Transverse colon (tissue), 4 donors: Measurements from ENCODE around the gene NPAS1. TPM values are rescaled to one million over a fixed set of nuclear protein-coding genes. Genes with fewer than 3 reads are reported as not detected.

ENCODE experiments used
- DNase-seq: peaks from one replicate; pipeline ENCODE4 v3.0.0-alpha.2; 2019
- H3K27ac ChIP-seq, 4 donors: fragments of 200-600 bp; sonication (generic); 2 replicates each; pipeline ENCODE4 v1.5.1; 2016 to 2018; ENCODE audit warnings: inconsistent platforms in 4 of 4
- H3K27me3 ChIP-seq: fragments of 200-600 bp; sonication (generic); 2 replicates; pipeline ENCODE4 v1.5.1; 2017; ENCODE audit warnings: inconsistent platforms
- H3K36me3 ChIP-seq, 4 donors: fragments of 200-600 bp; sonication (generic); 2 replicates each; pipeline ENCODE4 v1.5.1; 2017 to 2019; ENCODE audit warnings: inconsistent platforms in 4 of 4
- H3K4me1 ChIP-seq, 4 donors: fragments of 200-600 bp; sonication (generic); 2 replicates each; pipeline ENCODE4 v1.5.1; 2017 to 2020; ENCODE audit warnings: inconsistent platforms in 4 of 4
- H3K4me3 ChIP-seq, 4 donors: fragments of 200-600 bp; sonication (generic); 1 replicate in 1 of 4; 2 replicates in 3 of 4; pipeline versions ENCODE4 v1.5.1 to v1.6.1; 2017 to 2019; ENCODE audit warnings: inconsistent platforms in 4 of 4
- H3K9me3 ChIP-seq, 2 donors: fragments of 200-600 bp; sonication (generic); 2 replicates each; pipeline ENCODE4 v1.5.1; 2017 to 2019; ENCODE audit warnings: inconsistent platforms in 2 of 2
- CTCF ChIP-seq, 5 experiments: fragments of 200-600 bp in 3 of 5; fragments of 450-650 bp in 2 of 5; sonication (generic) in 3 of 5; IDR thresholded peaks; 1 replicate in 2 of 5; 2 replicates in 3 of 5; pipeline ENCODE4 v1.5.1; 2016 to 2017; ENCODE audit warnings: antibody characterized with exemption in 5 of 5, inconsistent platforms in 3 of 5, mild to moderate bottlenecking in 2 of 5, moderate library complexity in 1 of 5
- EP300 ChIP-seq: sonication (generic); formaldehyde crosslinking; IDR thresholded peaks from one replicate; pipeline ENCODE4 v1.6.1; 2017; ENCODE audit warnings: antibody characterized with exemption, low read depth
- POLR2A ChIP-seq: fragments of 450-650 bp; IDR thresholded peaks from one replicate; pipeline ENCODE4 v1.6.1; 2016; ENCODE audit warnings: antibody characterized with exemption, mild to moderate bottlenecking, moderate library complexity
- POLR2AphosphoS5 ChIP-seq, 3 donors: sonication (generic); formaldehyde crosslinking; IDR thresholded peaks; one replicate each; pipeline ENCODE4 v1.6.1; 2016; ENCODE audit warnings: antibody characterized with exemption in 3 of 3
- WGBS, 2 donors: methylation state at CpG; one replicate each; pipeline ENCODE4 v1.1.5; 2018; ENCODE audit warnings: low coverage in 1 of 2; 5-methylcytosine and 5-hydroxymethylcytosine counted together
- in situ Hi-C, 4 donors: fragments of 200-750 bp; cut with MboI; loops; one replicate each; pipeline versions ENCODE4 v1.15.0 to v1.15.1; 2017; ENCODE audit warnings: low sequenced_read_pairs in 3 of 4, low pct_ligation_motif_present in 1 of 4, low pct_unique_long_range_greater_than_20kb in 1 of 4
- intact Hi-C: fragments of 100-400 bp; cut with DNase I; formaldehyde crosslinking; loops from one replicate; pipeline ENCODE4 v1.15.1; 2023; ENCODE audit warnings: low total_unique reads
- total RNA-seq, 4 donors: library from RNA; depleted of rRNA; stranded (reverse); fragments of >200 nt; gene quantifications; one replicate each; pipeline ENCODE4 v1.1.0, GENCODE V29; 2016

Gene NPAS1
- total RNA-seq, 4 donors from 2014 or later = 0.55 to 0.79 TPM; not detected in 2

DNA sequence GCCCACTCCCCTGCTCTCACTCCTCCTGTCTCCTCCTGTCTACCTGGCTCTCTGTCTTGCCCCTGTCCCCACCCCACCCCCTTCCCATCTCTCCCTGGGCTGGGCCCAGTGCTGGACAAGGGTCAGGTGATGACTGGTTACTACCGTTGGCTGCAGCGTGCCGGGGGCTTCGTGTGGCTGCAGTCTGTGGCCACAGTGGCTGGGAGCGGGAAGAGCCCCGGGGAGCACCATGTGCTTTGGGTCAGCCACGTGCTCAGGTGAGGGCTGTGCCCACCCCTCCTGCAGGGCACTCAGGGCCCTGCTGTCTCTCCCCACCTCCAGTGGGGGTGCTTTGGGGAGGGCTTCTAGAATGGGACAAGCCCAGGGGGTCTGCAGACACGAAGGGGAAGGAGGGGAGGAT is 21.2 kb downstream of the NPAS1 start:
- 73% methylated on average over 8 of the region's 8 CpGs; no CpG with 5 or more reads in 1 of the 2 donors for WGBS, 2 donors
- Histone ChIP-seq H3K9me3 (no peaks in the 10 kb centered on the region), H3K27me3 (no peaks in the 10 kb centered on the region), H3K27ac (no peak overlapping the region), H3K4me3 (no peak overlapping the region), H3K36me3 (no peaks in the 10 kb centered on the region), H3K4me1 (peaks cover 6 to 8% (median 8%) of the 10 kb centered on the region in 4 donors)
- intact Hi-C loops (no loop called here), in situ Hi-C loops (no loop called here)
- no peak for DNase-seq
- no peak for TF ChIP-seq EP300
- TF ChIP-seq POLR2A = no peak
- no peak for TF ChIP-seq POLR2AphosphoS5 (IDR thresholded peaks at IDR 0.05)
- TF ChIP-seq CTCF (IDR thresholded peaks at IDR 0.05) = no peak

- H3K4me3 ChIP-seq = no peak overlapping the region
- intact Hi-C loops = no loop called here
These were observed 25.6 kb downstream of the NPAS1 start for GRCh38 chr19:47044946-47045866.

DNA sequence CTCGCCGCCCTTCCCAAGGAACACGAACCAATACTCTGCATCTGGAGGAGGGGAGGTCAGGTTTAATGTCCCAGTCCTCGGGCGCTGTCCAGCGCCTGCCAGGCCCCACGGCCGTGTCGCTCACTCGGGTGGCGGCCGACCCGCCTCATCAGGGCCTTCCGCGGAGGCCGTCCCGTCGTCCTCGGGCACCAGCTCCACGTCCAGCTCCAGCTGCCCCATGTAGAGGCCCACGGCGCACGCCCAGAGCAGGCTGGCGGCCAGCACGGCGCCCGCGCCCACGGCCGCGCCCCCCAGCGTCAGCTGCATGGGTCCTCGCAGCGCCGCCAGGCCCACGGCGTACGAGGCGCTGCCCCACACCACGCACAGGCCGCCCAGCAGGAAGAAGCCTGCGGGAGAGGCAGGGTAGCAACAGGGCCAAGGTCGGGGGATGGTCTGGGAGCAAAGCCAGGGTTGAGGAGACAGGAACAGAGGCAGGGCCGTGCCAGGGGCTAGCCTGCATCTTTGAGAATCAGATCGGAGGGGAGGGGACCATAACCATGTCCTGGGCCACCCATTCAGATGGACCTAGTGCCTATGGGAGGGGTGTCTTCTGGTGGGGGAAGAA is 26.3 kb downstream of the NPAS1 start:
- no peak for DNase-seq
- no peaks in the 10 kb centered on the region for H3K36me3 ChIP-seq
- no peaks in the 10 kb centered on the region for H3K27me3 ChIP-seq
- in situ Hi-C loops = no loop called here
- H3K9me3 ChIP-seq = no peaks in the 10 kb centered on the region
- intact Hi-C loops = no loop called here
- no peak overlapping the region for H3K27ac ChIP-seq
- H3K4me1 ChIP-seq = peaks cover 0 to 12% (median 5%) of the 10 kb centered on the region in 4 donors
- TF ChIP-seq POLR2A = no peak
- TF ChIP-seq POLR2AphosphoS5 (IDR thresholded peaks at IDR 0.05) = no peak
- H3K4me3 ChIP-seq = no peak overlapping the region
- WGBS, 2 donors = 80 to 96% methylated on average over 1 to 45 of the region's 45 CpGs

More at GRCh38 chr19:47044946-47045866, 25.6 kb downstream of the NPAS1 start:
- no peak for DNase-seq
- peaks cover 0 to 12% (median 5%) of the 10 kb centered on the region in 4 donors for H3K4me1 ChIP-seq
- no peaks in the 10 kb centered on the region for H3K36me3 ChIP-seq
- TF ChIP-seq CTCF (IDR thresholded peaks at IDR 0.05) (no peak), POLR2AphosphoS5 (IDR thresholded peaks at IDR 0.05) (no peak), POLR2A (no peak), EP300 (no peak)
- H3K27me3 ChIP-seq = no peaks in the 10 kb centered on the region
- in situ Hi-C loops = no loop called here
- H3K9me3 ChIP-seq = no peaks in the 10 kb centered on the region
- H3K27ac ChIP-seq = no peak overlapping the region
- WGBS, 2 donors = 94% methylated on average over 52 of the region's 56 CpGs; no CpG with 5 or more reads in 1 of the 2 donors

DNA sequence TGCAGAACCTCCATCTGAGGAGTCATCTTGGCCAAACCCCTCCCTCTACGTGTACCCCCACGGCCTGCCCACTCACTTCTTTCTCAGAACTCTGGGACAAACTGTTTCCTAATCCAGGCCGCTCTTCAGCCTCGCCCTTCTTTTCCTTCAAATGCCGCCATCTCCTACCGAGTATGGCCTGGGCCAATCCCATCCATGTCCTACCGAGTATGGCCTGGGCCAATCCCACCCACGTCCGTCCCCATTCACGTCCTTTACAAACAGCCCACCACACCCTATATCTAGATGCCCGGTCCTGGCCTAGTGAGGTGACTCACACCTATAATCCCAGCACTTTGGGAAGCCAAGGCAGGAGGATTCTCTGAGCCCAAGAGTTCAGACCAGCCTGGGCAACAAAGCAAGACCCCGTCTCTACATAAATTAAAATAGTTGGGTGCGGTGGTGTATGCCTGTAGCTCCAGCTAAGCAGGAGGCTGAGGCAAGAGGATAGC is 27.7 kb downstream of the NPAS1 start:
- Histone ChIP-seq H3K27me3 (no peaks in the 10 kb centered on the region), H3K36me3 (no peaks in the 10 kb centered on the region), H3K27ac (peak overlapping the region; percentile 86 to 95 (median 86)), H3K9me3 (no peaks in the 10 kb centered on the region), H3K4me1 (peaks cover 0 to 12% (median 5%) of the 10 kb centered on the region in 4 donors), H3K4me3 (peak overlapping the region in 3 of 4 donors; percentile 62 to 94 (median 87))
- in situ Hi-C loops = no loop called here
- WGBS, 2 donors = 90 to 100% methylated on average over 2 to 13 of the region's 13 CpGs
- no peak for TF ChIP-seq POLR2AphosphoS5 (IDR thresholded peaks at IDR 0.05)
- no peak for TF ChIP-seq EP300
- TF ChIP-seq POLR2A = no peak
- intact Hi-C loops = no loop called here
- DNase-seq = no peak
